Measurements from ENCODE around the gene TRPV2.

Gene TRPV2

DNA sequence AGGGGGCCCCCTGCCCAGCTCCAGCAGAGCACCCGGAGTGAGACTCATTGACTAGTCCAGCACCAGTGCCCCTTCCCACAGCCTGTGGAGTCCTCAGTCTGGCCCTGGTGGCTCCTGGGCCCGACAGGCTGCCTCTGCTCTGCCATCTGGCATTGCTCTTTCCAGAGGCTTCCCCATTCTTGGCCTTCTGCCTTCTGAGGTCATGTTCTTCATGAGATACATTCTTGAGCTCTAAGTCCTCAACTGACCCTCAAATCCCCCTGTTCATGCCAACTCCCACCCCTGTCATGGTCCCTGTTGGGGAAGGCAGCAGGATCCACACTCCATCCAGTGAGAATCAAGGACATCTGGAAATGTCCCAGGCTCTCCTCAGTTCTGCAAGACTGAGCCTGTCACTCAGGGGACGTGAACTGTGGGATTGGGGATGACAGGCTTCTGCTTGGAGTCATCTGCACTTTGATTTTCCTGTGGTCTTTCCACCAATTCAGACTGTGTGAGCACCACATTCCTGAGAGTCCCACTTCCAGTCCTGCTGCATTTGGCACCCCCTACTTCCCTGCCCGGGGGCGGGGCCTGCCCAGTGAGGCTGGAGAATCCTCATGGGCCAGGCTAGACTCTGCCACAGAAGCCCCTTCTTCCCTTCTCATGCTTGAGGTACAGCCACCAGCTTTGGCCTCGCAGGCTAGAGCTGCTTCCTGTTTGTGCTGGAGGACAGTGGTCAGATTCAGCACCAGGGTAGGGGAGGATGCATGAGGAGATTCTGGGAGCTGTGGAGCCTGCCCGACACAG, 2.7 kb downstream of the TRPV2 start:
- DNase-seq (ENCODE audit: low spot score): no peak
- H3K9me3 ChIP-seq (replicated peaks in 1 of 2; ENCODE audit: control insufficient read depth in 2 of 2, insufficient read depth in 1 of 2, low read depth in 1 of 2, low read length in 2 of 2): no peaks in the 10 kb centered on the region

DNA sequence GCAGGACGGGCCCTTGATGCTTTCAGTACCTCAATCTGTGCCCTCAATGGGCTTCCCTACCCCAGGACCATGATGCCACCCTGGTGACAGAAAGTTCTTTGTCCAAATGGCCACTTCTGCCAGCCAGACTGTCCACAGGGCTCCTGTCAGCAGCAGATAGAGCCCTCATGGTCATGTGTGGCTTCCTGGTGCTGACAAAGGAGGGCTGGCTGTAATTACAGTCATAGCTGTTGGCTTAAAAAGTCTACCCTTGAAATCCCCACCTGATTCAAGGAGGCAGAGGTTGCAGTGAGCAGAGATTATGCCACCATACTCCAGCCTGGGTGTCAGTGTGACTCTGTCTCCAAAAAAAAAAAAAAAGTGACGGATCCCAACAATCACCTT, 3.3 kb downstream of the TRPV2 start:
- Histone ChIP-seq H3K18ac (ENCODE audit: low read length) (no peak overlapping the region), H4K91ac (ENCODE audit: low read depth, low read length, poor library complexity) (no peak overlapping the region), H2BK12ac (ENCODE audit: low read length) (no peak overlapping the region), H3K79me1 (ENCODE audit: low read depth, low read length) (no peaks in the 10 kb centered on the region), H2BK120ac (ENCODE audit: low read depth, low read length) (no peak overlapping the region), H3K4me2 (ENCODE audit: insufficient read depth, low read length, poor library complexity, severe bottlenecking) (no peak overlapping the region), H2BK5ac (ENCODE audit: low read length) (no peak overlapping the region), H3K14ac (ENCODE audit: low read length) (no peak overlapping the region), H2AK5ac (ENCODE audit: low read depth, low read length) (no peak overlapping the region), H2AFZ (ENCODE audit: low read length) (peak overlapping the region; percentile 32), H3K9ac (ENCODE audit: low read depth, low read length, poor library complexity) (no peak overlapping the region), H3K23ac (ENCODE audit: low read depth, low read length, poor library complexity) (no peak overlapping the region), H3K4ac (ENCODE audit: low read length) (no peak overlapping the region), H3K4me1 (ENCODE audit: control insufficient read depth in 2 of 2, insufficient read depth in 1 of 2, low read depth in 1 of 2, low read length in 2 of 2) (peaks cover 8 to 13% of the 10 kb centered on the region in 2 donors), H3K27ac (replicated peaks; ENCODE audit: low read length) (no peak overlapping the region), H3K4me3 (ENCODE audit: low read length in 2 of 2) (no peak overlapping the region), H2BK15ac (ENCODE audit: low read length) (no peak overlapping the region), H4K8ac (ENCODE audit: low read depth, low read length) (no peak overlapping the region), H3K36me3 (replicated peaks in 1 of 2; ENCODE audit: control insufficient read depth in 2 of 2, insufficient read depth in 2 of 2, low read length in 2 of 2) (no peaks in the 10 kb centered on the region), H3K9me3 (replicated peaks in 1 of 2; ENCODE audit: control insufficient read depth in 2 of 2, insufficient read depth in 1 of 2, low read depth in 1 of 2, low read length in 2 of 2) (no peaks in the 10 kb centered on the region), H3K27me3 (ENCODE audit: control insufficient read depth in 3 of 3, insufficient read depth in 3 of 3, low read depth in 1 of 3, low read length in 3 of 3) (peaks cover 0 to 15% (median 0%) of the 10 kb centered on the region in 3 experiments)
- no peak for DNase-seq (ENCODE audit: low spot score)
- no CpG with 5 or more reads among the region's 2 CpGs for WGBS, 2 donors (ENCODE audit: extremely low coverage in 2 of 2, insufficient read length in 2 of 2, insufficient replicate concordance in 1 of 2)

More for the DNA sequence above, 2.7 kb downstream of the TRPV2 start:
- no peaks in the 10 kb centered on the region for H3K79me1 ChIP-seq (ENCODE audit: low read depth, low read length)
- H3K36me3 ChIP-seq (replicated peaks in 1 of 2; ENCODE audit: control insufficient read depth in 2 of 2, insufficient read depth in 2 of 2, low read length in 2 of 2): no peaks in the 10 kb centered on the region
- H2AK5ac ChIP-seq (ENCODE audit: low read depth, low read length): no peak overlapping the region
- H3K18ac ChIP-seq (ENCODE audit: low read length): peak overlapping the region; percentile 9
- H3K4ac ChIP-seq (ENCODE audit: low read length): no peak overlapping the region
- peaks cover 8 to 13% of the 10 kb centered on the region in 2 donors for H3K4me1 ChIP-seq (ENCODE audit: control insufficient read depth in 2 of 2, insufficient read depth in 1 of 2, low read depth in 1 of 2, low read length in 2 of 2)
- no peak overlapping the region for H4K91ac ChIP-seq (ENCODE audit: low read depth, low read length, poor library complexity)
- H2BK5ac ChIP-seq (ENCODE audit: low read length): no peak overlapping the region
- H3K27me3 ChIP-seq (ENCODE audit: control insufficient read depth in 3 of 3, insufficient read depth in 3 of 3, low read depth in 1 of 3, low read length in 3 of 3): peaks cover 0 to 13% (median 0%) of the 10 kb centered on the region in 3 experiments
- H2BK12ac ChIP-seq (ENCODE audit: low read length): no peak overlapping the region
- no CpG with 5 or more reads among the region's 7 CpGs for WGBS, 2 donors (ENCODE audit: extremely low coverage in 2 of 2, insufficient read length in 2 of 2, insufficient replicate concordance in 1 of 2)
- no peak overlapping the region for H3K23ac ChIP-seq (ENCODE audit: low read depth, low read length, poor library complexity)
- H3K27ac ChIP-seq (replicated peaks; ENCODE audit: low read length): no peak overlapping the region
- H3K14ac ChIP-seq (ENCODE audit: low read length): no peak overlapping the region
- peak overlapping the region; percentile 32 for H2AFZ ChIP-seq (ENCODE audit: low read length)
- no peak overlapping the region for H3K4me2 ChIP-seq (ENCODE audit: insufficient read depth, low read length, poor library complexity, severe bottlenecking)
- H2BK120ac ChIP-seq (ENCODE audit: low read depth, low read length): no peak overlapping the region
- no peak overlapping the region for H4K8ac ChIP-seq (ENCODE audit: low read depth, low read length)
- no peak overlapping the region for H3K4me3 ChIP-seq (ENCODE audit: low read length in 2 of 2)
- no peak overlapping the region for H2BK15ac ChIP-seq (ENCODE audit: low read length)
- no peak overlapping the region for H3K9ac ChIP-seq (ENCODE audit: low read depth, low read length, poor library complexity)

DNA sequence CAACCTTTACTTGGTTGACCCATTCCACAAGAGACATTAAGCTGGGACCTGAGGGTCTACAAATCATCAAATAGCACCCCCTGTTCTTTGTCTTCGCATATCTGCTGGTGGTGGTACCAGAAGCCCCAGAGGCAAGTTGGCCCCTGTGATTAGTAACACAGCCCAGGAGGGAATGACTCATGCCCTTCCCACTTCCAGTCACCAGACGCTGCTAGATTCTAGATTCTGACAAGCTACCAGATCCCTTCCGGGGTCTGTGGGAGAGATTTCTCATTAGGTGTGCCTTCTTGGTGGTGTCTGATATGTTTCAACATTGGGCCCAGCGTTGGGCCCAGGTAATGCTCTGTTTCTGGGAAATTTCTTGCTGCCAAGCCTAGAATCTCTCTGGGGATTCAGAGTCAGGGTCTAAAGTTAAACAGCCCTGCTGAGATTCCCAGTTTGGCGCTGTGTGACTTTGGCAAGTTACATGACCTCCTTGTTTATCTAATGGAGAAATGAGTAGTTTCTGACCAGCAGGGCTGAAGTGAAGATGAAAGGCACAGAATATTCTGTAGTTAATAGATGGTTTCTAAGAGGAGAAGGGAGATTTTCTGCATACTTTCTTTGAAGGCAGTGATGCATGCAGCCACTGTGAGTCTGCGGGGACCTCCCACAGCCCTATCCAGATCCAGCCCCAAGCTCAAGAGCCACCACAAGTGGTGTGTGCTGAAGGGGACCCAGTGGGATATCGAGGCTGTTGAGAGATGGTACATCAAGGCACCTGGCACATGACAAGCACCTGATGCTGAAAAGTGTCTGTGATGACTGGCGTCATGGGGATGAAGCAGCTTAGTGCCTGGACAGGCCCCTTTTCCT, 3.9 kb downstream of the TRPV2 start:
- H4K91ac ChIP-seq (ENCODE audit: low read depth, low read length, poor library complexity): no peak overlapping the region
- peak overlapping the region; percentile 36 for H2AFZ ChIP-seq (ENCODE audit: low read length)
- no peak overlapping the region for H2BK120ac ChIP-seq (ENCODE audit: low read depth, low read length)
- no peaks in the 10 kb centered on the region for H3K36me3 ChIP-seq (replicated peaks in 1 of 2; ENCODE audit: control insufficient read depth in 2 of 2, insufficient read depth in 2 of 2, low read length in 2 of 2)
- H2BK15ac ChIP-seq (ENCODE audit: low read length): no peak overlapping the region
- no peak overlapping the region for H3K14ac ChIP-seq (ENCODE audit: low read length)
- H3K23ac ChIP-seq (ENCODE audit: low read depth, low read length, poor library complexity): no peak overlapping the region
- H3K9me3 ChIP-seq (replicated peaks in 1 of 2; ENCODE audit: control insufficient read depth in 2 of 2, insufficient read depth in 1 of 2, low read depth in 1 of 2, low read length in 2 of 2): no peaks in the 10 kb centered on the region
- no peak overlapping the region for H3K27ac ChIP-seq (replicated peaks; ENCODE audit: low read length)
- peaks cover 0 to 15% (median 0%) of the 10 kb centered on the region in 3 experiments for H3K27me3 ChIP-seq (ENCODE audit: control insufficient read depth in 3 of 3, insufficient read depth in 3 of 3, low read depth in 1 of 3, low read length in 3 of 3)
- no peak overlapping the region for H3K4me3 ChIP-seq (ENCODE audit: low read length in 2 of 2)
- peaks cover 8 to 13% of the 10 kb centered on the region in 2 donors for H3K4me1 ChIP-seq (ENCODE audit: control insufficient read depth in 2 of 2, insufficient read depth in 1 of 2, low read depth in 1 of 2, low read length in 2 of 2)
- WGBS, 2 donors (ENCODE audit: extremely low coverage in 2 of 2, insufficient read length in 2 of 2, insufficient replicate concordance in 1 of 2): no CpG with 5 or more reads among the region's 8 CpGs
- H3K4me2 ChIP-seq (ENCODE audit: insufficient read depth, low read length, poor library complexity, severe bottlenecking): no peak overlapping the region
- peak overlapping the region; percentile 64 for H2AK5ac ChIP-seq (ENCODE audit: low read depth, low read length)
- peak overlapping the region; percentile 68 for H3K18ac ChIP-seq (ENCODE audit: low read length)
- no peak overlapping the region for H4K8ac ChIP-seq (ENCODE audit: low read depth, low read length)
- H3K4ac ChIP-seq (ENCODE audit: low read length): no peak overlapping the region
- no peak overlapping the region for H3K9ac ChIP-seq (ENCODE audit: low read depth, low read length, poor library complexity)
- no peaks in the 10 kb centered on the region for H3K79me1 ChIP-seq (ENCODE audit: low read depth, low read length)
- no peak for DNase-seq (ENCODE audit: low spot score)
- H2BK5ac ChIP-seq (ENCODE audit: low read length): no peak overlapping the region
- H2BK12ac ChIP-seq (ENCODE audit: low read length): no peak overlapping the region

DNA sequence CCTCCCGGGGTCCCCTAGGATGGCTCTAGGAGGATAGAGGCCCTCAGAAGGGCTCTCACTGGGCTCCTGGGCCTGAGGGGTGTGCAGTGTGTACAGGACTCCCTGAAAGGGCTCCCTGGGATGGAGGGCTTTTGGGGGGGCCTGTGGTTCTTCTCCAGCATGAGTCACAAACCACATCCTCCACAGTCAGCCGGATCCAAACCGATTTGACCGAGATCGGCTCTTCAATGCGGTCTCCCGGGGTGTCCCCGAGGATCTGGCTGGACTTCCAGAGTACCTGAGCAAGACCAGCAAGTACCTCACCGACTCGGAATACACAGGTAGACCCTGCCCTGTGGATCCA, 4.5 kb downstream of the TRPV2 start:
- WGBS, 2 donors (ENCODE audit: extremely low coverage in 2 of 2, insufficient read length in 2 of 2, insufficient replicate concordance in 1 of 2): no CpG with 5 or more reads among the region's 10 CpGs
- Histone ChIP-seq H3K9me3 (replicated peaks in 1 of 2; ENCODE audit: control insufficient read depth in 2 of 2, insufficient read depth in 1 of 2, low read depth in 1 of 2, low read length in 2 of 2) (no peaks in the 10 kb centered on the region), H2BK15ac (ENCODE audit: low read length) (no peak overlapping the region), H3K14ac (ENCODE audit: low read length) (no peak overlapping the region), H3K4me3 (ENCODE audit: low read length in 2 of 2) (no peak overlapping the region), H2AK5ac (ENCODE audit: low read depth, low read length) (peak overlapping the region; percentile 64), H3K18ac (ENCODE audit: low read length) (peak overlapping the region; percentile 68), H4K91ac (ENCODE audit: low read depth, low read length, poor library complexity) (no peak overlapping the region), H2BK5ac (ENCODE audit: low read length) (no peak overlapping the region), H2BK120ac (ENCODE audit: low read depth, low read length) (no peak overlapping the region), H2AFZ (ENCODE audit: low read length) (peak overlapping the region; percentile 36), H3K27ac (replicated peaks; ENCODE audit: low read length) (no peak overlapping the region), H3K4me2 (ENCODE audit: insufficient read depth, low read length, poor library complexity, severe bottlenecking) (no peak overlapping the region), H3K36me3 (replicated peaks in 1 of 2; ENCODE audit: control insufficient read depth in 2 of 2, insufficient read depth in 2 of 2, low read length in 2 of 2) (no peaks in the 10 kb centered on the region), H3K79me1 (ENCODE audit: low read depth, low read length) (no peaks in the 10 kb centered on the region), H3K23ac (ENCODE audit: low read depth, low read length, poor library complexity) (peak overlapping the region; percentile 28), H3K9ac (ENCODE audit: low read depth, low read length, poor library complexity) (peak overlapping the region; percentile 13), H3K4ac (ENCODE audit: low read length) (no peak overlapping the region), H2BK12ac (ENCODE audit: low read length) (no peak overlapping the region), H3K27me3 (ENCODE audit: control insufficient read depth in 3 of 3, insufficient read depth in 3 of 3, low read depth in 1 of 3, low read length in 3 of 3) (peaks cover 0 to 13% (median 0%) of the 10 kb centered on the region in 3 experiments), H4K8ac (ENCODE audit: low read depth, low read length) (no peak overlapping the region), H3K4me1 (ENCODE audit: control insufficient read depth in 2 of 2, insufficient read depth in 1 of 2, low read depth in 1 of 2, low read length in 2 of 2) (peaks cover 8 to 13% of the 10 kb centered on the region in 2 donors)
- DNase-seq (ENCODE audit: low spot score): no peak
